Right ventricle myocardium inferior (tissue), 1 donor: ENCODE data around the gene GPRIN3. TPM values are rescaled to one million over a fixed set of nuclear protein-coding genes. Genes with fewer than 3 reads are reported as not detected.
"Not testable (repeated sequence)": the region's sequence is repeated elsewhere in the genome, so short reads cannot be mapped to it uniquely, and the experiment has no call there.

Experiments used
- ATAC-seq: fragments of 200-7000 bp; cut with Tn5 transposase; one replicate; pipeline ENCODE4 v1.9.1; 2020; ENCODE audit warnings: mild to moderate bottlenecking, moderate library complexity
- DNase-seq: peaks from one replicate; pipeline ENCODE4 v3.0.0; 2021; ENCODE audit errors: missing footprints
- intact Hi-C: fragments of 100-400 bp; cut with DNase I; formaldehyde crosslinking; loops from one replicate; pipeline ENCODE4 v1.11.0; 2022
- total RNA-seq: library from RNA; stranded (reverse); fragmentation: NEBNext Ultra II Directional; extraction: Animal tissue kit (Norgen Biotek cat#: 25700); gene quantifications from one replicate; pipeline ENCODE4 v1.2.1, GENCODE V29; 2021
- donor health status: DM: no; HTN: yes; CAD: no; lungs with severe emphysema.

The GPRIN3 gene
- total RNA-seq, 1 donor from 2014 or later = 5.9 TPM

- intact Hi-C loops = no loop called here
- ATAC-seq (no peak), DNase-seq (no peak)
Observed at GRCh38 chr4:89316931-89317366, 9.3 kb upstream of the GPRIN3 start.

- intact Hi-C loops = no loop called here
- no peak for ATAC-seq
- no peak for DNase-seq
Observed at GRCh38 chr4:89316211-89316610, 8.6 kb upstream of the GPRIN3 start.

GRCh38 chr4:89314291-89314690 is 6.7 kb upstream of the GPRIN3 start:
- ATAC-seq = no peak
- no peak for DNase-seq
- intact Hi-C loops = no loop called here

GRCh38 chr4:89312066-89312465 is 4.5 kb upstream of the GPRIN3 start:
- DNase-seq (no peak), ATAC-seq (no peak)
- intact Hi-C loops = no loop called here

GRCh38 chr4:89311433-89311832 is 3.8 kb upstream of the GPRIN3 start:
- DNase-seq (no peak), ATAC-seq (no peak)
- intact Hi-C loops = no loop called here

GRCh38 chr4:89309154-89309553 is 1.6 kb upstream of the GPRIN3 start:
- ATAC-seq, DNase-seq: not testable (repeated sequence)
- intact Hi-C loops = loop anchor here (5.0 kb wide), 3 partner anchors 67 to 123 kb away; no protein-coding TSS in a partner anchor

- DNase-seq (no peak), ATAC-seq (peak; percentile 38)
- intact Hi-C loops = loop anchor here (5.0 kb wide), 3 partner anchors 66 to 124 kb away; no protein-coding TSS in a partner anchor
Observed at GRCh38 chr4:89308161-89308500, 531 bp upstream of the GPRIN3 start.

GRCh38 chr4:89307178-89307445 is 488 bp downstream of the GPRIN3 start:
- intact Hi-C loops = loop anchor here (2.0 to 5.0 kb wide), 4 partner anchors 52 to 125 kb away; no protein-coding TSS in a partner anchor
- no peak for ATAC-seq
- no peak for DNase-seq

GRCh38 chr4:89306486-89307177 is 968 bp downstream of the GPRIN3 start:
- DNase-seq = no peak
- intact Hi-C loops = loop anchor here (2.0 to 5.0 kb wide), 4 partner anchors 52 to 126 kb away; no protein-coding TSS in a partner anchor
- ATAC-seq = no peak

GRCh38 chr4:89305712-89306437 is 1.7 kb downstream of the GPRIN3 start:
- ATAC-seq = no peak
- DNase-seq = no peak
- intact Hi-C loops = loop anchor here (2.0 to 5.0 kb wide), 4 partner anchors 51 to 126 kb away; no protein-coding TSS in a partner anchor

- ATAC-seq (no peak), DNase-seq (no peak)
- intact Hi-C loops = loop anchor here (5.0 kb wide), 3 partner anchors 63 to 127 kb away; no protein-coding TSS in a partner anchor
Observed at GRCh38 chr4:89305028-89305427, 2.6 kb downstream of the GPRIN3 start.

- intact Hi-C loops = loop anchor here (5.0 kb wide), 1 partner anchor 77 kb away; no protein-coding TSS in a partner anchor
Observed at GRCh38 chr4:89303814-89304388, 3.7 kb downstream of the GPRIN3 start.

GRCh38 chr4:89303177-89303576 is 4.4 kb downstream of the GPRIN3 start:
- ATAC-seq = no peak
- DNase-seq = no peak
- intact Hi-C loops = loop anchor here (5.0 kb wide), 1 partner anchor 76 kb away; no protein-coding TSS in a partner anchor

More at GRCh38 chr4:89303814-89304388, 3.7 kb downstream of the GPRIN3 start:
- no peak for ATAC-seq
- no peak for DNase-seq

GRCh38 chr4:89301902-89302301 is 5.7 kb downstream of the GPRIN3 start:
- intact Hi-C loops = loop anchor here (5.0 kb wide), 1 partner anchor 75 kb away; no protein-coding TSS in a partner anchor
- DNase-seq (no peak), ATAC-seq (no peak)

GRCh38 chr4:89301003-89301402 is 6.6 kb downstream of the GPRIN3 start:
- intact Hi-C loops = loop anchor here (5.0 kb wide), 1 partner anchor 74 kb away; no protein-coding TSS in a partner anchor
- ATAC-seq (no peak), DNase-seq (no peak)

- ATAC-seq (no peak), DNase-seq (no peak)
- intact Hi-C loops = loop anchor here (5.0 kb wide), 1 partner anchor 73 kb away; no protein-coding TSS in a partner anchor
Observed at GRCh38 chr4:89300499-89300898, 7.1 kb downstream of the GPRIN3 start.

- ATAC-seq (no peak), DNase-seq (no peak)
- intact Hi-C loops = loop anchor here (5.0 kb wide), 1 partner anchor 73 kb away; no protein-coding TSS in a partner anchor
Observed at GRCh38 chr4:89300060-89300459, 7.5 kb downstream of the GPRIN3 start.

GRCh38 chr4:89299153-89299791 is 8.3 kb downstream of the GPRIN3 start:
- no peak for DNase-seq
- ATAC-seq = peak; percentile 51
- intact Hi-C loops = loop anchor here (5.0 kb wide), 1 partner anchor 42 kb away; no protein-coding TSS in a partner anchor

- intact Hi-C loops = loop anchor here (5.0 kb wide), 1 partner anchor 41 kb away; no protein-coding TSS in a partner anchor
- ATAC-seq (no peak), DNase-seq (no peak)
Observed at GRCh38 chr4:89298788-89299152, 8.8 kb downstream of the GPRIN3 start.
